Endodermal cell (in vitro differentiated cells): ENCODE measurements around the gene MOB3B. TPM values are rescaled to one million over a fixed set of nuclear protein-coding genes. Genes with fewer than 3 reads are reported as not detected.

Experiments used
- DNase-seq: peaks from one replicate; pipeline ENCODE4 v3.0.0-alpha.2; 2017
- H3K27ac ChIP-seq: 2 replicates; pipeline ENCODE4 v1.5.1; 2013; ENCODE audit warnings: mild to moderate bottlenecking, low read depth, low read length, moderate library complexity
- H3K27me3 ChIP-seq: 2 replicates; pipeline ENCODE4 v1.6.1; 2013; ENCODE audit warnings: mild to moderate bottlenecking, low read length, moderate library complexity; ENCODE audit not compliant: insufficient read depth, control insufficient read depth, poor library complexity, severe bottlenecking
- H3K36me3 ChIP-seq: 2 replicates; pipeline ENCODE4 v1.7.0; 2013; ENCODE audit warnings: mild to moderate bottlenecking, low read length, moderate library complexity; ENCODE audit not compliant: control insufficient read depth, insufficient read depth
- H3K4me1 ChIP-seq: one replicate; pipeline ENCODE4 v1.7.0; 2013; ENCODE audit warnings: low read length; ENCODE audit not compliant: control insufficient read depth, insufficient read depth
- H3K4me3 ChIP-seq: 2 replicates; pipeline ENCODE4 v1.5.1; 2013; ENCODE audit warnings: mild to moderate bottlenecking, low read length, moderate library complexity
- H3K9ac ChIP-seq: 2 replicates; pipeline ENCODE4 v1.6.1; 2013; ENCODE audit warnings: mild to moderate bottlenecking, low read length, moderate library complexity; ENCODE audit not compliant: poor library complexity, severe bottlenecking; ENCODE audit errors: extremely low read depth
- H3K9me3 ChIP-seq: 2 replicates; pipeline ENCODE4 v1.6.1; 2013; ENCODE audit warnings: mild to moderate bottlenecking, low read length, moderate library complexity; ENCODE audit not compliant: control insufficient read depth
- H3K27ac Mint-ChIP-seq: 2 replicates; pipeline ENCODE4 v1.8.0; 2020; ENCODE audit warnings: mixed read lengths
- H3K27me3 Mint-ChIP-seq: 2 replicates; pipeline ENCODE4 v1.8.0; 2021; ENCODE audit warnings: mild to moderate bottlenecking, mixed read lengths; ENCODE audit not compliant: insufficient read depth
- H3K36me3 Mint-ChIP-seq: 2 replicates; pipeline ENCODE4 v1.8.0; 2020; ENCODE audit warnings: low read depth, mixed read lengths
- H3K4me1 Mint-ChIP-seq: 2 replicates; pipeline ENCODE4 v1.8.0; 2020; ENCODE audit warnings: mixed read lengths
- H3K4me3 Mint-ChIP-seq: 2 replicates; pipeline ENCODE4 v1.8.0; 2020; ENCODE audit warnings: mild to moderate bottlenecking, moderate library complexity, mixed read lengths
- H3K9me3 Mint-ChIP-seq: 2 replicates; pipeline ENCODE4 v1.8.0; 2020; ENCODE audit warnings: mild to moderate bottlenecking, mixed read lengths
- WGBS, 2 experiments: methylation state at CpG; one replicate each; pipeline versions ENCODE4 v1.1.5 to v1.1.7; 2013; ENCODE audit warnings: missing lambda C conversion rate in 2 of 2, mixed read lengths in 1 of 2; ENCODE audit not compliant: insufficient coverage in 1 of 2, insufficient read length in 1 of 2; 5-methylcytosine and 5-hydroxymethylcytosine counted together
- total RNA-seq, 2 donors: library from RNA; stranded (reverse); fragmentation: NEBNext Ultra II Directional in 1 of 2; extraction: Animal tissue kit (Norgen Biotek cat#: 25700) in 1 of 2; gene quantifications; 2 replicates in 1 of 2; 3 replicates in 1 of 2; pipeline ENCODE4 v1.2.1, GENCODE V29; 2021
- TF ChIP-seq, protein P1 (sequence below): fragments of 200-600 bp; sonication (generic); conservative IDR thresholded peaks from 2 replicates; pipeline ENCODE4 v1.5.0; 2021; ENCODE audit warnings: antibody characterized with exemption, mild to moderate bottlenecking

Gene MOB3B
- total RNA-seq, 2 donors from 2014 or later: 5.6 to 6.2 TPM

DNA sequence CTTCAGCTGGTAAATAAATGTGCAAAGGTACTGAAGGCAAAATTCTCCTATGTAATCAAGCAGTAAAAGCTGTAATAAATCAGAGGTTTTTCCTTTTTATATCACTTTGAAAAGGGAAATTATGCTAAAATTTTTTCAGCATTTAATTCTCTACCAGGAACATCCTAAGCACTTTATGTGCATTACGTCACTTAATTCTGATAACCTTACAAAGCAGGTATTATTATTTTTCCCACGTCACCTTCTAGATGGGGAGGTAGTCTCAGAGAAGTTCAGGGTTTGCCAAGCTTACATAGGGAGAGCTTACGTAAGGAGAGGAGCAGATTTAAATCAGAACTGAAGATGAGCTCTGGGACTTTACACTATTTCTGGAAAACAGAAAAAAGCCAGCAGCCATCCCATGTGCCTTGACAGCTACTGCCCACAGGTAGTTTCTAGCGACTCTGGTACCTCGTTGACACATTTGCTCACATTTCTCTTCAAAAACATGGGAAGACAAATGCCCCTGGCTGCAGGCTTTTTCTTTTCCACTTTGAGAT, 84.5 kb downstream of the MOB3B start:
- Mint-ChIP-seq H3K4me3 (no peak overlapping the region), H3K4me1 (peaks cover 12% of the 10 kb centered on the region), H3K36me3 (no peaks in the 10 kb centered on the region), H3K27me3 (no peaks in the 10 kb centered on the region), H3K9me3 (no peaks in the 10 kb centered on the region), H3K27ac (no peak overlapping the region)
- H3K4me1 ChIP-seq: no peaks in the 10 kb centered on the region
- H3K4me3 ChIP-seq: no peak overlapping the region
- 88 to 100% methylated on average over 3 to 5 of the region's 5 CpGs for WGBS, 2 experiments
- TF ChIP-seq, protein P1, sequence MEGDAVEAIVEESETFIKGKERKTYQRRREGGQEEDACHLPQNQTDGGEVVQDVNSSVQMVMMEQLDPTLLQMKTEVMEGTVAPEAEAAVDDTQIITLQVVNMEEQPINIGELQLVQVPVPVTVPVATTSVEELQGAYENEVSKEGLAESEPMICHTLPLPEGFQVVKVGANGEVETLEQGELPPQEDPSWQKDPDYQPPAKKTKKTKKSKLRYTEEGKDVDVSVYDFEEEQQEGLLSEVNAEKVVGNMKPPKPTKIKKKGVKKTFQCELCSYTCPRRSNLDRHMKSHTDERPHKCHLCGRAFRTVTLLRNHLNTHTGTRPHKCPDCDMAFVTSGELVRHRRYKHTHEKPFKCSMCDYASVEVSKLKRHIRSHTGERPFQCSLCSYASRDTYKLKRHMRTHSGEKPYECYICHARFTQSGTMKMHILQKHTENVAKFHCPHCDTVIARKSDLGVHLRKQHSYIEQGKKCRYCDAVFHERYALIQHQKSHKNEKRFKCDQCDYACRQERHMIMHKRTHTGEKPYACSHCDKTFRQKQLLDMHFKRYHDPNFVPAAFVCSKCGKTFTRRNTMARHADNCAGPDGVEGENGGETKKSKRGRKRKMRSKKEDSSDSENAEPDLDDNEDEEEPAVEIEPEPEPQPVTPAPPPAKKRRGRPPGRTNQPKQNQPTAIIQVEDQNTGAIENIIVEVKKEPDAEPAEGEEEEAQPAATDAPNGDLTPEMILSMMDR: no peak
- no peaks in the 10 kb centered on the region for H3K9me3 ChIP-seq
- no peaks in the 10 kb centered on the region for H3K36me3 ChIP-seq
- H3K9ac ChIP-seq: no peak overlapping the region
- no peak overlapping the region for H3K27ac ChIP-seq
- H3K27me3 ChIP-seq: no peaks in the 10 kb centered on the region
- no peak for DNase-seq

DNA sequence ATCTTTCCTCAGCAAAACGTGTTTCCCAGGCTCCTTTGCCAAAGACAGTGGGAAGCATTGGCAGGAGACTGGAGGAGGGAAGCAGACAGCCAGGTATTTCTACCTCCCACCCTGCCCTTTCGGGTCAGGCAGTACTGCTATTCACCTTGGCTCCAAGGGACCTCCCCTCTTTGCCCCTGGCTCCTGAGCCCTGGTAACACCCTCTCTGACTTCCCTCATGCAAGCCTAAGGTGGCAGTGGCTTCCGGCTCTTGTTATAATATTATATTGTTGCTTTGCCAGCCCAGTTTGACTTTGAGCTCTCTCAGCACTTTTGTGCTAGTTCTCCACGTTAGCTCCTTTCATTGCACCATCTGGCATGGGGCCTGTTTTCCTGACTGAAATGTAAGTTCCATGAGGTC, 87.2 kb downstream of the MOB3B start:
- Histone ChIP-seq H3K27ac (no peak overlapping the region), H3K27me3 (no peaks in the 10 kb centered on the region), H3K9me3 (no peaks in the 10 kb centered on the region), H3K4me1 (no peaks in the 10 kb centered on the region), H3K36me3 (no peaks in the 10 kb centered on the region), H3K4me3 (no peak overlapping the region), H3K9ac (no peak overlapping the region)
- H3K36me3 Mint-ChIP-seq: no peaks in the 10 kb centered on the region
- no peak for DNase-seq
- H3K27ac Mint-ChIP-seq: no peak overlapping the region
- H3K9me3 Mint-ChIP-seq: no peaks in the 10 kb centered on the region
- H3K4me3 Mint-ChIP-seq: no peak overlapping the region
- TF ChIP-seq, protein P1: no peak
- peaks cover 12% of the 10 kb centered on the region for H3K4me1 Mint-ChIP-seq
- H3K27me3 Mint-ChIP-seq: no peaks in the 10 kb centered on the region
- WGBS, 2 experiments: 88 to 95% methylated on average over 2 to 4 of the region's 4 CpGs

- H3K36me3 ChIP-seq: no peaks in the 10 kb centered on the region
- H3K27ac Mint-ChIP-seq: no peak overlapping the region
- H3K4me3 Mint-ChIP-seq: no peak overlapping the region
- H3K27me3 ChIP-seq: no peaks in the 10 kb centered on the region
- H3K36me3 Mint-ChIP-seq: no peaks in the 10 kb centered on the region
- H3K27ac ChIP-seq: no peak overlapping the region
- no peaks in the 10 kb centered on the region for H3K4me1 ChIP-seq
- H3K9me3 ChIP-seq: no peaks in the 10 kb centered on the region
- H3K27me3 Mint-ChIP-seq: no peaks in the 10 kb centered on the region
- no peak overlapping the region for H3K9ac ChIP-seq
- no peak overlapping the region for H3K4me3 ChIP-seq
- WGBS, 2 experiments: 94 to 98% methylated on average over 2 to 3 of the region's 4 CpGs
- DNase-seq: no peak
- peaks cover 12% of the 10 kb centered on the region for H3K4me1 Mint-ChIP-seq
- TF ChIP-seq, protein P1: no peak
- H3K9me3 Mint-ChIP-seq: no peaks in the 10 kb centered on the region
Measured at GRCh38 chr9:27441741-27442070, 87.9 kb downstream of the MOB3B start.
